H1 (cell line): ENCODE results near the gene WDR74. TPM values are rescaled to one million over a fixed set of nuclear protein-coding genes. Genes with fewer than 3 reads are reported as not detected.

ENCODE experiments used
- CBX5 ChIP-seq: fragments of 300-800, 300-1000 bp; sonication (generic); IDR thresholded peaks from 2 replicates; pipeline ENCODE4 v1.7.1; 2016; ENCODE audit warnings: antibody characterized with exemption, low read length, low read depth
- CBX8 ChIP-seq: fragments of 300-800, 300-1000 bp; sonication (generic); IDR thresholded peaks from 2 replicates; pipeline ENCODE4 v1.7.1; 2016; ENCODE audit warnings: low read depth, low read length, borderline replicate concordance
- KDM4A ChIP-seq: IDR thresholded peaks from one replicate; pipeline ENCODE4 v1.7.1; 2012; ENCODE audit warnings: low read depth, mild to moderate bottlenecking, moderate library complexity, low read length, inconsistent platforms; ENCODE audit not compliant: severe bottlenecking
- NANOG ChIP-seq: IDR thresholded peaks from 2 replicates; pipeline ENCODE4 v1.6.1; 2011; ENCODE audit warnings: low read length, low read depth, mild to moderate bottlenecking, inconsistent platforms; ENCODE audit not compliant: insufficient read depth, poor library complexity, severe bottlenecking
- PHF8 ChIP-seq: fragments of 200-600 bp; sonication (generic); conservative IDR thresholded peaks from 2 replicates; pipeline ENCODE4 v1.7.1; 2012; ENCODE audit warnings: low read depth, mild to moderate bottlenecking, inconsistent platforms, low read length, moderate library complexity
- SIN3A ChIP-seq, 2 experiments: IDR thresholded peaks in 1 of 2; conservative IDR thresholded peaks in 1 of 2; 2 replicates each; pipeline ENCODE4 v1.6.1; 2011 to 2012; ENCODE audit warnings: low read length in 2 of 2, improper control_type of control experiment in 1 of 2, low read depth in 1 of 2, mild to moderate bottlenecking in 1 of 2
- SP4 ChIP-seq: IDR thresholded peaks from 2 replicates; pipeline ENCODE4 v1.6.1; 2012; ENCODE audit warnings: low read length, inconsistent platforms
- YY1 ChIP-seq: IDR thresholded peaks from 2 replicates; pipeline ENCODE4 v1.6.1; 2011; ENCODE audit warnings: low read depth, mild to moderate bottlenecking, low read length
- polyA plus RNA-seq, 7 experiments: library from polyadenylated mRNA; depleted of rRNA in 3 of 7; stranded (reverse) in 5 of 7; unstranded in 2 of 7; fragments of >200 nt in 5 of 7; fragments of 200-250 nt in 2 of 7; gene quantifications; 1 replicate in 5 of 7; 2 replicates in 1 of 7; 4 replicates in 1 of 7; pipeline versions ENCODE4 v1.2.1 to v1.2.3, GENCODE V29; 2011 to 2013; ENCODE audit warnings: missing spikeins in 2 of 7, mixed read lengths in 2 of 7
- total RNA-seq: library from RNA; stranded (reverse); fragmentation: NEBNext Ultra II Directional; extraction: Animal tissue kit (Norgen Biotek cat#: 25700); gene quantifications from 2 replicates; pipeline ENCODE4 v1.2.1, GENCODE V29; 2021
- TF ChIP-seq, protein P1 (sequence below): fragments of 300-600 bp; sonication (generic); IDR thresholded peaks from 2 replicates; pipeline ENCODE4 v1.7.1; 2012; ENCODE audit warnings: low read length, moderate library complexity, mild to moderate bottlenecking, inconsistent platforms; ENCODE audit not compliant: insufficient replicate concordance

Gene WDR74
- total and polyA plus RNA-seq, 2 of the 8 experiments (the other 6 are each of a cell fraction or from before 2014, with no cell fraction given): 93.6 to 97.0 TPM

DNA sequence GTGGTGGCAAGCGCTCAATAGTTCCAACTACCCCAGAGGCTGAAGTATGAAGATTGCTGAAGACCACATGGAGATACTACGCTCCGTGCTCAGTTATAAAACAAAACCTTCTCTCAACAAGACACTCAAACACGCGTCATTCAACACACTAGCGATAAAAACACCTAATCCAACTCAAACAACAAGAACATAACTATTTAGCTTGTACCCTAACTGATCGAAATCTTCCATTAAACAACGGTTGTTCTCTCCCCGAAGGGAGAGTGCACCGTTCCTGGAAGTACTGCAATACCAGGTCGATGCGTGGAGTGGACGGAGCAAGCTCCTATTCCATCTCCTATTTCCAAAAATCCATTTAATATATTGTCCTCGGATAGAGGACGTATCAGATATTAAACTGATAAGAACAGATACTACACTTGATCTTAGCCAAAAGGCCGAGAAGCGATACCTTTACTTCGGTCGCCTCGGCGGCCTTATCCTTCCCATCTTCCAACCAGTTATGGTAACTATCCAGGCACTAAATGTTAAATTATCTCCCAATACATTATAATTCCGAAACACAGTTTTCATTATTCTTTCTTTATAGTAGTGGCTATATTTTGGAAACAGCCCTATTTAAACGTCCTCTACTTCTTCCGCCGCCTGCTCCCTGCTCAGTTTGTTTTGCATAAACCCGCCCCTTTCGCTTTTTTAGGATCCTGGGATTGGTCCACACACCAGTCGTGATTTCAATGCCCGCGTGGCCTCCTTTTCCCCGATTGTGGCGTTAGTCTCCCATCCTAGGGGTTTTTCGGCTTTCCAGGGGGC lies 2.2 kb upstream of the WDR74 start (continued):
- TF ChIP-seq CBX5 (no peak), SIN3A (conservative IDR thresholded peaks at IDR 0.05 in 1 of 2, IDR thresholded peaks at IDR 0.05 in 1 of 2; ENCODE audit: low read depth in 1 of 2, low read length in 2 of 2) (peak; percentile 67 to 94; a peak in 2 of 4 replicates), SP4 (peak; percentile 97; the same call in 1 of the 2 replicates), YY1 (no peak; the same call in 1 of the 2 replicates), PHF8 (peak; percentile 48), CBX8 (no peak), KDM4A (no peak), NANOG (peak; percentile 7)
- TF ChIP-seq, protein P1, sequence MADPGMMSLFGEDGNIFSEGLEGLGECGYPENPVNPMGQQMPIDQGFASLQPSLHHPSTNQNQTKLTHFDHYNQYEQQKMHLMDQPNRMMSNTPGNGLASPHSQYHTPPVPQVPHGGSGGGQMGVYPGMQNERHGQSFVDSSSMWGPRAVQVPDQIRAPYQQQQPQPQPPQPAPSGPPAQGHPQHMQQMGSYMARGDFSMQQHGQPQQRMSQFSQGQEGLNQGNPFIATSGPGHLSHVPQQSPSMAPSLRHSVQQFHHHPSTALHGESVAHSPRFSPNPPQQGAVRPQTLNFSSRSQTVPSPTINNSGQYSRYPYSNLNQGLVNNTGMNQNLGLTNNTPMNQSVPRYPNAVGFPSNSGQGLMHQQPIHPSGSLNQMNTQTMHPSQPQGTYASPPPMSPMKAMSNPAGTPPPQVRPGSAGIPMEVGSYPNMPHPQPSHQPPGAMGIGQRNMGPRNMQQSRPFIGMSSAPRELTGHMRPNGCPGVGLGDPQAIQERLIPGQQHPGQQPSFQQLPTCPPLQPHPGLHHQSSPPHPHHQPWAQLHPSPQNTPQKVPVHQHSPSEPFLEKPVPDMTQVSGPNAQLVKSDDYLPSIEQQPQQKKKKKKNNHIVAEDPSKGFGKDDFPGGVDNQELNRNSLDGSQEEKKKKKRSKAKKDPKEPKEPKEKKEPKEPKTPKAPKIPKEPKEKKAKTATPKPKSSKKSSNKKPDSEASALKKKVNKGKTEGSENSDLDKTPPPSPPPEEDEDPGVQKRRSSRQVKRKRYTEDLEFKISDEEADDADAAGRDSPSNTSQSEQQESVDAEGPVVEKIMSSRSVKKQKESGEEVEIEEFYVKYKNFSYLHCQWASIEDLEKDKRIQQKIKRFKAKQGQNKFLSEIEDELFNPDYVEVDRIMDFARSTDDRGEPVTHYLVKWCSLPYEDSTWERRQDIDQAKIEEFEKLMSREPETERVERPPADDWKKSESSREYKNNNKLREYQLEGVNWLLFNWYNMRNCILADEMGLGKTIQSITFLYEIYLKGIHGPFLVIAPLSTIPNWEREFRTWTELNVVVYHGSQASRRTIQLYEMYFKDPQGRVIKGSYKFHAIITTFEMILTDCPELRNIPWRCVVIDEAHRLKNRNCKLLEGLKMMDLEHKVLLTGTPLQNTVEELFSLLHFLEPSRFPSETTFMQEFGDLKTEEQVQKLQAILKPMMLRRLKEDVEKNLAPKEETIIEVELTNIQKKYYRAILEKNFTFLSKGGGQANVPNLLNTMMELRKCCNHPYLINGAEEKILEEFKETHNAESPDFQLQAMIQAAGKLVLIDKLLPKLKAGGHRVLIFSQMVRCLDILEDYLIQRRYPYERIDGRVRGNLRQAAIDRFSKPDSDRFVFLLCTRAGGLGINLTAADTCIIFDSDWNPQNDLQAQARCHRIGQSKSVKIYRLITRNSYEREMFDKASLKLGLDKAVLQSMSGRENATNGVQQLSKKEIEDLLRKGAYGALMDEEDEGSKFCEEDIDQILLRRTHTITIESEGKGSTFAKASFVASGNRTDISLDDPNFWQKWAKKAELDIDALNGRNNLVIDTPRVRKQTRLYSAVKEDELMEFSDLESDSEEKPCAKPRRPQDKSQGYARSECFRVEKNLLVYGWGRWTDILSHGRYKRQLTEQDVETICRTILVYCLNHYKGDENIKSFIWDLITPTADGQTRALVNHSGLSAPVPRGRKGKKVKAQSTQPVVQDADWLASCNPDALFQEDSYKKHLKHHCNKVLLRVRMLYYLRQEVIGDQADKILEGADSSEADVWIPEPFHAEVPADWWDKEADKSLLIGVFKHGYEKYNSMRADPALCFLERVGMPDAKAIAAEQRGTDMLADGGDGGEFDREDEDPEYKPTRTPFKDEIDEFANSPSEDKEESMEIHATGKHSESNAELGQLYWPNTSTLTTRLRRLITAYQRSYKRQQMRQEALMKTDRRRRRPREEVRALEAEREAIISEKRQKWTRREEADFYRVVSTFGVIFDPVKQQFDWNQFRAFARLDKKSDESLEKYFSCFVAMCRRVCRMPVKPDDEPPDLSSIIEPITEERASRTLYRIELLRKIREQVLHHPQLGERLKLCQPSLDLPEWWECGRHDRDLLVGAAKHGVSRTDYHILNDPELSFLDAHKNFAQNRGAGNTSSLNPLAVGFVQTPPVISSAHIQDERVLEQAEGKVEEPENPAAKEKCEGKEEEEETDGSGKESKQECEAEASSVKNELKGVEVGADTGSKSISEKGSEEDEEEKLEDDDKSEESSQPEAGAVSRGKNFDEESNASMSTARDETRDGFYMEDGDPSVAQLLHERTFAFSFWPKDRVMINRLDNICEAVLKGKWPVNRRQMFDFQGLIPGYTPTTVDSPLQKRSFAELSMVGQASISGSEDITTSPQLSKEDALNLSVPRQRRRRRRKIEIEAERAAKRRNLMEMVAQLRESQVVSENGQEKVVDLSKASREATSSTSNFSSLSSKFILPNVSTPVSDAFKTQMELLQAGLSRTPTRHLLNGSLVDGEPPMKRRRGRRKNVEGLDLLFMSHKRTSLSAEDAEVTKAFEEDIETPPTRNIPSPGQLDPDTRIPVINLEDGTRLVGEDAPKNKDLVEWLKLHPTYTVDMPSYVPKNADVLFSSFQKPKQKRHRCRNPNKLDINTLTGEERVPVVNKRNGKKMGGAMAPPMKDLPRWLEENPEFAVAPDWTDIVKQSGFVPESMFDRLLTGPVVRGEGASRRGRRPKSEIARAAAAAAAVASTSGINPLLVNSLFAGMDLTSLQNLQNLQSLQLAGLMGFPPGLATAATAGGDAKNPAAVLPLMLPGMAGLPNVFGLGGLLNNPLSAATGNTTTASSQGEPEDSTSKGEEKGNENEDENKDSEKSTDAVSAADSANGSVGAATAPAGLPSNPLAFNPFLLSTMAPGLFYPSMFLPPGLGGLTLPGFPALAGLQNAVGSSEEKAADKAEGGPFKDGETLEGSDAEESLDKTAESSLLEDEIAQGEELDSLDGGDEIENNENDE: peak; percentile 60
